Hepatocyte (in vitro differentiated cells): ENCODE results near the gene CHN1. TPM values are rescaled to one million over a fixed set of nuclear protein-coding genes. Genes with fewer than 3 reads are reported as not detected.

Source experiments
- DNase-seq: peaks from one replicate; pipeline ENCODE4 v3.0.0-alpha.2; 2016; ENCODE audit warnings: low spot score
- H2AFZ ChIP-seq: fragments of 200-600 bp; sonication (generic); 2 replicates; pipeline ENCODE4 v1.6.0; 2016; ENCODE audit warnings: antibody characterized with exemption, mild to moderate bottlenecking
- H3K27ac ChIP-seq: fragments of 200-600 bp; sonication (generic); 2 replicates; pipeline ENCODE4 v1.5.1; 2016; ENCODE audit warnings: mild to moderate bottlenecking
- H3K27me3 ChIP-seq: fragments of 200-600 bp; sonication (generic); 2 replicates; pipeline ENCODE4 v1.6.1; 2016
- H3K36me3 ChIP-seq: fragments of 200-600 bp; sonication (generic); replicated peaks from 2 replicates; pipeline ENCODE4 v1.5.1; 2016; ENCODE audit warnings: low read depth; ENCODE audit not compliant: insufficient read depth
- H3K4me1 ChIP-seq: fragments of 200-600 bp; sonication (generic); 2 replicates; pipeline ENCODE4 v1.5.1; 2016; ENCODE audit warnings: mild to moderate bottlenecking, moderate library complexity; ENCODE audit not compliant: insufficient read depth
- H3K4me2 ChIP-seq: fragments of 200-600 bp; sonication (generic); 2 replicates; pipeline ENCODE4 v1.6.0; 2016
- H3K4me3 ChIP-seq: fragments of 200-600 bp; sonication (generic); 2 replicates; pipeline ENCODE4 v1.5.1; 2016; ENCODE audit warnings: mild to moderate bottlenecking
- H3K79me2 ChIP-seq: fragments of 200-600 bp; sonication (generic); 2 replicates; pipeline ENCODE4 v1.6.0; 2017; ENCODE audit warnings: mild to moderate bottlenecking
- H3K9me2 ChIP-seq: fragments of 200-600 bp; sonication (generic); replicated peaks from 2 replicates; pipeline ENCODE4 v1.6.0; 2017; ENCODE audit warnings: mild to moderate bottlenecking; ENCODE audit not compliant: insufficient read depth
- H3K9me3 ChIP-seq: fragments of 200-600 bp; sonication (generic); 2 replicates; pipeline ENCODE4 v1.5.1; 2016; ENCODE audit warnings: low read depth, mild to moderate bottlenecking
- H4K20me1 ChIP-seq: fragments of 200-600 bp; sonication (generic); 2 replicates; pipeline ENCODE4 v1.6.0; 2016; ENCODE audit warnings: mild to moderate bottlenecking; ENCODE audit not compliant: insufficient read depth, poor library complexity, severe bottlenecking
- EZH2 ChIP-seq: fragments of 200-600 bp; sonication (generic); IDR thresholded peaks from 2 replicates; pipeline ENCODE4 v1.6.1; 2016; ENCODE audit warnings: antibody characterized with exemption, mild to moderate bottlenecking, borderline replicate concordance
- EZH2phosphoT487 ChIP-seq: fragments of 200-600 bp; sonication (generic); IDR thresholded peaks from one replicate; pipeline ENCODE4 v1.6.1; 2018; ENCODE audit warnings: antibody characterized with exemption, mild to moderate bottlenecking, low read depth, moderate library complexity; ENCODE audit not compliant: unreplicated experiment, severe bottlenecking
- WGBS: methylation state at CpG from one replicate; pipeline ENCODE4 v1.1.6; 2016; ENCODE audit warnings: low lambda C conversion rate; ENCODE audit errors: missing lambda C conversion rate; 5-methylcytosine and 5-hydroxymethylcytosine counted together
- polyA plus RNA-seq: library from polyadenylated mRNA; unstranded; fragments of >200 nt; fragmentation: Nextera tagmentation; extraction: Ambion mirVana; gene quantifications from 2 replicates; pipeline ENCODE4 v1.2.1, GENCODE V29; 2016
- total RNA-seq: library from RNA; depleted of rRNA; stranded (reverse); fragments of >200 nt; gene quantifications from 2 replicates; pipeline ENCODE4 v1.2.3, GENCODE V29; 2014
- TF ChIP-seq, protein P1 (sequence below): fragments of 200-600 bp; sonication (generic); IDR thresholded peaks from 2 replicates; pipeline ENCODE4 v1.5.1; 2016; ENCODE audit warnings: antibody characterized with exemption, mild to moderate bottlenecking; ENCODE audit not compliant: poor library complexity

CHN1 gene
- total and polyA plus RNA-seq, 2 experiments from 2014 or later = 19.2 to 23.0 TPM

- Histone ChIP-seq H3K36me3 (no peaks in the 10 kb centered on the region), H3K27me3 (no peaks in the 10 kb centered on the region), H3K4me3 (no peak overlapping the region), H3K4me1 (peaks cover 10% of the 10 kb centered on the region), H3K9me3 (no peaks in the 10 kb centered on the region), H2AFZ (no peak overlapping the region), H4K20me1 (no peaks in the 10 kb centered on the region), H3K9me2 (no peaks in the 10 kb centered on the region), H3K4me2 (no peak overlapping the region), H3K79me2 (no peaks in the 10 kb centered on the region), H3K27ac (no peak overlapping the region)
- 74% methylated on average over 7 of the region's 7 CpGs for WGBS
- DNase-seq = no peak
- TF ChIP-seq EZH2phosphoT487 (no peak), EZH2 (no peak)
- TF ChIP-seq, protein P1, sequence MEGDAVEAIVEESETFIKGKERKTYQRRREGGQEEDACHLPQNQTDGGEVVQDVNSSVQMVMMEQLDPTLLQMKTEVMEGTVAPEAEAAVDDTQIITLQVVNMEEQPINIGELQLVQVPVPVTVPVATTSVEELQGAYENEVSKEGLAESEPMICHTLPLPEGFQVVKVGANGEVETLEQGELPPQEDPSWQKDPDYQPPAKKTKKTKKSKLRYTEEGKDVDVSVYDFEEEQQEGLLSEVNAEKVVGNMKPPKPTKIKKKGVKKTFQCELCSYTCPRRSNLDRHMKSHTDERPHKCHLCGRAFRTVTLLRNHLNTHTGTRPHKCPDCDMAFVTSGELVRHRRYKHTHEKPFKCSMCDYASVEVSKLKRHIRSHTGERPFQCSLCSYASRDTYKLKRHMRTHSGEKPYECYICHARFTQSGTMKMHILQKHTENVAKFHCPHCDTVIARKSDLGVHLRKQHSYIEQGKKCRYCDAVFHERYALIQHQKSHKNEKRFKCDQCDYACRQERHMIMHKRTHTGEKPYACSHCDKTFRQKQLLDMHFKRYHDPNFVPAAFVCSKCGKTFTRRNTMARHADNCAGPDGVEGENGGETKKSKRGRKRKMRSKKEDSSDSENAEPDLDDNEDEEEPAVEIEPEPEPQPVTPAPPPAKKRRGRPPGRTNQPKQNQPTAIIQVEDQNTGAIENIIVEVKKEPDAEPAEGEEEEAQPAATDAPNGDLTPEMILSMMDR = no peak
Observed at GRCh38 chr2:174791746-174792280, 213.4 kb downstream of the CHN1 start.

- 84% methylated on average over 8 of the region's 8 CpGs for WGBS
- TF ChIP-seq EZH2 (no peak), EZH2phosphoT487 (no peak)
- TF ChIP-seq, protein P1 = no peak
- peaks cover 10% of the 10 kb centered on the region for H3K4me1 ChIP-seq
- no peak overlapping the region for H3K27ac ChIP-seq
- H3K4me3 ChIP-seq = no peak overlapping the region
- no peaks in the 10 kb centered on the region for H3K79me2 ChIP-seq
- no peak overlapping the region for H2AFZ ChIP-seq
- no peak for DNase-seq
- H3K27me3 ChIP-seq = no peaks in the 10 kb centered on the region
- H3K9me3 ChIP-seq = no peaks in the 10 kb centered on the region
- no peaks in the 10 kb centered on the region for H3K36me3 ChIP-seq
- no peaks in the 10 kb centered on the region for H3K9me2 ChIP-seq
- H3K4me2 ChIP-seq = no peak overlapping the region
- no peaks in the 10 kb centered on the region for H4K20me1 ChIP-seq
Observed at GRCh38 chr2:174791020-174791419, 214.2 kb downstream of the CHN1 start.

DNA sequence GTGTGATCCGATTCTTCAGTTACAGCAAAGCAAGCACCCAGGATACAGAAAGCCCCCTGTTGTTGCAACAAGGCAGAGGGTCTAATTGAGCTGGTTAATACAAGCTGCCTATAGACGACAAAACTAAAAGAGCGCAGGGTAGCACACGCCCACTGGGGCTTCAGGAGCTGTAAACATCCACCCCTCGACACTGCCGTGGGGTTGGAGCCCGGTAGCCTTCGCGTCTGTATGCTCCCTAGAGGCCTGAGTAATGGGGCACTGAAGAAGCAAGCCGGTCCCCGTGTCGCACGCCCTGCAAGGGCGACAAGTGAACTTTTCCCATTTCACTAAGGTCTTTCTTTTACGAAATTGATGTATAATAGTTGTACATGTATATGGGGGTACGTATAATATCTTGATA, 216.2 kb downstream of the CHN1 start:
- WGBS = 89% methylated on average over 16 of the region's 16 CpGs
- DNase-seq = no peak
- Histone ChIP-seq H3K9me2 (no peaks in the 10 kb centered on the region), H3K27me3 (no peaks in the 10 kb centered on the region), H3K9me3 (no peaks in the 10 kb centered on the region), H3K4me2 (no peak overlapping the region), H2AFZ (no peak overlapping the region), H4K20me1 (no peaks in the 10 kb centered on the region), H3K4me3 (no peak overlapping the region), H3K4me1 (peaks cover 10% of the 10 kb centered on the region), H3K79me2 (no peaks in the 10 kb centered on the region), H3K36me3 (no peaks in the 10 kb centered on the region), H3K27ac (peak overlapping the region; percentile 87)
- TF ChIP-seq EZH2phosphoT487 (no peak), EZH2 (no peak)
- TF ChIP-seq, protein P1 = no peak
